ENCODE measurements around the gene CDKN2A.

DNA sequence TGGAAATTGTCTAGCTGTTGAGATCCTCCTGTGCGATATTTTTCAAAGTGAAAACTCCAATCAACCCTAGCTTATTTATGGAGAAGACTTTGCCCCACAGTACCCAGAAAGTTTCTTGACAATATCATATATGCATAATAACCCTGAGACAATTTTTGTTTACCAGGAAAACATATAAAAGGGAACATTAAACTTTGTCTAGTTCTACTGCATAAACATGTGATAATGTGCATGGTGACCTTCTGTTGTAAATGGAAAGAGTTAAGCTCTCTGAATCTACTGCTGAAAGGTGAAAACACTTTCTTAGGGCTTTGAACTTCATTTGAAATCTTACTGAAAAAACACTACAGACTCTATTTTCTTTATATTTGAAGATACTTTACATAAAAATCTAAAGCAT, 47.2 kb upstream of the CDKN2A start:
- TF ChIP-seq ARNT (IDR thresholded peaks at IDR 0.05): no peak
- TF ChIP-seq FOXA1 (IDR thresholded peaks at IDR 0.05): no peak
- no peak for TF ChIP-seq SUZ12 (IDR thresholded peaks at IDR 0.05)
- no peak for TF ChIP-seq SP1 (IDR thresholded peaks at IDR 0.05)
- TF ChIP-seq HDGF (IDR thresholded peaks at IDR 0.05; ENCODE audit: borderline replicate concordance): no peak
- no peak for TF ChIP-seq FOXK2 (IDR thresholded peaks at IDR 0.05)
